ENCODE measurements around the gene BAIAP2.
A peak's percentile ranks its signal among the peaks of the same experiment; 100 is the strongest.

Gene BAIAP2, protein sequence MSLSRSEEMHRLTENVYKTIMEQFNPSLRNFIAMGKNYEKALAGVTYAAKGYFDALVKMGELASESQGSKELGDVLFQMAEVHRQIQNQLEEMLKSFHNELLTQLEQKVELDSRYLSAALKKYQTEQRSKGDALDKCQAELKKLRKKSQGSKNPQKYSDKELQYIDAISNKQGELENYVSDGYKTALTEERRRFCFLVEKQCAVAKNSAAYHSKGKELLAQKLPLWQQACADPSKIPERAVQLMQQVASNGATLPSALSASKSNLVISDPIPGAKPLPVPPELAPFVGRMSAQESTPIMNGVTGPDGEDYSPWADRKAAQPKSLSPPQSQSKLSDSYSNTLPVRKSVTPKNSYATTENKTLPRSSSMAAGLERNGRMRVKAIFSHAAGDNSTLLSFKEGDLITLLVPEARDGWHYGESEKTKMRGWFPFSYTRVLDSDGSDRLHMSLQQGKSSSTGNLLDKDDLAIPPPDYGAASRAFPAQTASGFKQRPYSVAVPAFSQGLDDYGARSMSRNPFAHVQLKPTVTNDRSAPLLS

GRCh38 chr17:81034779-81035520, at the start of gene BAIAP2:
BAIAP2 (plus strand) TSS chr17:81035151; CDS start chr17:81035255, 104 bp downstream.
- DNase-seq: peak; percentile 89

- DNase-seq: no peak
These were observed 48.9 kb upstream of the BAIAP2 start for GRCh38 chr17:80986046-80986445.

DNA sequence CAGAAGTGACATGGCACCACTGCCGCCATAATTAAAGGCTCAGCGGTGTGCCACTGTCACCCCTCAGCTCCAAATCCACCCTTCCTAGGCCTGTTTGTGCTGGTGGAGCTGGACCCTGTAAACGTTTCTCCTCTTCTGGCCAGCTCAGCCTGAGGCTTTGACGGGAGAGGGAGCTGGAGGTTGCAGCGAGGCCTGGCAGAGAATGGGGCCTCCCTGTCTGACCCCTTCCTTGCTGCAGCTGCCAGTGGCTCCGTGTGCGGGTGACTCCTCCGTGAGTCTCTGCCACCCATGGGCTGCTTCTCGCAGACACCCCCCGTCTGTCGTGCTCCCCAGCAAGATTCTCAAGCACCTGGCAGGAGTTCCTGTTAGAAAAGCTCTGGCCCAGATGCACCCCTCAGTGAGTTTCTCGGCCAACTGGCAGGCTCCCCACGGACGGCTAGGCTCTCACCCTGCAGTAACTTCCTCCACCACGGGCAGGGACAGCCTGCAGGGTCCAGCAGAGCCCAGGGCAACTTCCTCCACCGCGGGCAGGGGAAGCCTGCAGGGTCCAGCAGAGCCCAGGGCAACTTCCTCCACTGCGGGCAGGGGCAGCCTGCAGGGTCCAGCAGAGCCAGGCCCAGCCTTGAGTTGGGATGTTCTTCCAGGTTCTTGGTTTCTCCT, 48.0 kb upstream of the BAIAP2 start:
- no peak for DNase-seq

DNA sequence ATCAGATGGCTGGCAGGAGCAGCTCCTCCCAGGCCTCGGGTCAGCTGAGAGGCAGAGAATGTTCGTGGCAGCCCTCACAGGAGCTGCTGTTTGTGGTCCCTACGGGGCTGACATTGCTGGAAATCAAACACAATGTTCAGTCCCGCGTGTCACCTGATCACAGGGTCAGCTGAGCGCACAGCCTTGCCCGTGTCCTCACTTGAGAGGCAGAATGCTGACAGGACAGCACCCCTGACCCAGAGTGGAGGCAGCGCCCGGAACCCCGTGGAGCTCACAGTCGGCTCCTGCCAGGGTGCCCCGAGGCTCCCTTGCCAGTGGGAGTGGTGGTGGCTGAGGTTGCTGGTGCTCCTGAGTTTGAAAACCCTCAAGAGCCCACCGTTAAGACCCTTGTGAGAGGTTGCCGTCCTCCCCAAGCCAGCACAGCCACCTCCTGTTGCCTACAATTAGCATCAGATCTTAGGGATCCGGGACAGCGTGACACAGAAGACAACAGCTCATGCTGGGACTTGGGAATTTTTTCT, 47.0 kb upstream of the BAIAP2 start:
- no peak for DNase-seq

DNA sequence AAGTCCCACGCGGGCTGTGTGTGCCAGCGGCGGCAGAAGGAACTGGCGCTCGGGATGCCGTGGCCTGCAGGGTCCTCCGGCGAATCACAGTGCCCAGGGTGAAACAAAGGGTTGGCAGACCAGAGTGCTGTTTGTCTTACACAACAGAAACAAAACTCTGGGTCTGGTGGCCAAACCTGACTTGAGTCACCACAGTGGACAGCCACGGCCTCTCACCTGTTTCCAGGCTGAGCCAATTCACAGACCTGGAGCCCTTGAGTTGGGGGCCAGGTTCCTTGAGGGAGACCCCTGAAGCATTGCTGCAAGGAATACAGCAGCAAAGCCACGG, 45.4 kb upstream of the BAIAP2 start:
- no peak for DNase-seq

- DNase-seq: no peak
These were observed 43.9 kb upstream of the BAIAP2 start for GRCh38 chr17:80990921-80991644.

DNA sequence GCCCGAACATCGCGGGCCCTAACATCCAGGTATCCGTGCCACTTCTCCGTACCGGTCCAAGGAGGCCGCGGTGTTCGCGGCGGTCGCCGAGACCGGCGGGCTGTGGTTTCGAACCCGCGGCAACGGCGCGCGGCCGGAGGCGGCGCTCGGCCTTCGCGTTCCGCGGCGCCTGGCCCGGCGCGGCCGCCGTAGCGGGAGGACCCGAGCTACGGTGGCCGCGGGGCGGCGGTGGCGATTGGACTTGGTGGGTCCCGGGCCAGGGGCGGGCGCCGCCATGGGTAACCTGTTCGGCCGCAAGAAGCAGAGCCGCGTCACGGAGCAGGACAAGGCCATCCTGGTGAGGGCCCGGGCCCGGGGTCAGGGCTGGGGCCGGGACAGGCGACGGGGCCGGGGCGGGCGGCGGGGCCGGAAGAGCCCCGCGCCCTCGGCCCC, 43.3 kb upstream of the BAIAP2 start, which contains the start of gene CHMP6:
Gene CHMP6, plus strand, starts transcription at position 197 of the 432 bp plus-strand sequence. Its CDS starts 78 bp downstream, at position 275.
- DNase-seq: peak; percentile 73

- DNase-seq: no peak
These were observed 42.6 kb upstream of the BAIAP2 start for GRCh38 chr17:80992077-80992947.

DNA sequence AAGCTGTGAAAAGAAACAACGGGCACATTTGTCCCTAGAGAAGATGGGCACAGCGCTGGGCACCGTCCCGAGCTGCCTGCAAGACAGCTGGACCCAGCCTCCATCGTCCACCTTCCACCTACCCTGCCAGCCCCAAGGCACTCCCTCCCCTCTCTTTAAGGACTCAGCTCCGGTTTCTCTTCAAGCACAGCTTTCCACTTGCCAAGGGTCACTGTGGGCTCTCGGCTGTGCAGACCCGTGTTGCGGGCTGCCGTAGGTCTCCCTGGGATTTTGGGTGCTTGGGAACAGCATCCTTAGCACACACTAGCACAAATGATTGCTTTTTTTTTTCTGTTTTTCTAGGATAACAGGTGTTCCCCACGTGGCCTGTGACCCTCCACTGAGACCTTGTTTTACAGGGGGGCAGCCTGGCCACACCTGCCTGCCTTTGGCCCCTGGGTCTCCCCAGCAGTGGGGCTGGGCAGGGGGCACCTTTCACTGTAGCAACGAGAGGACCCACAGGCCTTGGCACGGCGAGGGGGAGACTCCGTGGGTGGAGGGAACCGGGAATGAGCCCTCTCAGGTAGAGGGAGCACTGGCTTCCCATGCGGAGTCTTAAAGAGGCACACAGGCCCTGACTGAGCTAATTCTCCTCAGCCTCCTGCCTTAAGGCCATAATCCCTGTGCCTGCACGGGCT, 41.9 kb upstream of the BAIAP2 start:
- no peak for DNase-seq

- no peak for DNase-seq
These were observed 39.8 kb upstream of the BAIAP2 start for GRCh38 chr17:80995131-80995530.

DNA sequence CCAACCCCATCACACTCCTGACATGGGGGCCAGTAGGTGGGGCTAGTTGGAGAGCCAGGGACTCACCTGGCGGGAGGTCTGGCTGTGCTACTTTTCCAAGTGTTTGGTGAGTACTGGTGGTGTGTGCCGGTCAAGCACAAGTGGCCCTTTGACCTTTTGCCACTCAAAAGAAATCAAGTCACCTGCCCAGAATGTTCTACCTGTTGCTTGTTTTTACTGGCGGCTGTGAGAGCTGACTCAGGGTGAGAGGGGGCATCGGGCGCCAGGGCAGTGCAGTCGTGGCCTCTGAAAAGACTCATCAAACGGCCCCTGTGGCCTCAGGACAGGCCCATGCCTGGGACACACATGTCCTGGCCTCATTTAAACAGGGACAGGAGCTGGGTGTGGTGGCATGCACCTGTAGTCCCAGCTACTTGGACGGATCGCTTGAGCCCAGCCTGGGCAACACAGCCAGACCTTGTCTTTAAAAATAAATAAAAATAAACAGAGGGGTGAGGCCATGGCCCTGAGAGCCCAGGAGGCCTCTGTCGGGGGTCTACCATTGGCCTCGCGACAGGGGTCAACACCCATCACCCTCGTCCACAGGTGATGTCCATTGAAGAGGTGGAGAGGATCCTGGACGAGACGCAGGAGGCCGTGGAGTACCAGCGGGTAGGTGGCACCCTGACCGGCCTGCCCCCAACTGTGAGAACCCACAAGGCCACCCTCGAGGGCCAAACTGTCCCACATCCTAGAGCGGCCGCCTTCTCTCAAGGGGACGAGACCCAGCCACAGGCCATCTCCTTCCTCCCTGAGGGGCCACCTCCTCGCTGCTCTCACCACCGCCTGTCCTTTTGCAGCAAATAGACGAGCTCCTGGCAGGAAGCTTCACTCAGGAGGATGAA, 38.3 kb upstream of the BAIAP2 start:
- DNase-seq: no peak

- no peak for DNase-seq
These were observed 37.4 kb upstream of the BAIAP2 start for GRCh38 chr17:80997424-80998117.

- no peak for DNase-seq
These were observed 36.7 kb upstream of the BAIAP2 start for GRCh38 chr17:80998118-80998747.

DNA sequence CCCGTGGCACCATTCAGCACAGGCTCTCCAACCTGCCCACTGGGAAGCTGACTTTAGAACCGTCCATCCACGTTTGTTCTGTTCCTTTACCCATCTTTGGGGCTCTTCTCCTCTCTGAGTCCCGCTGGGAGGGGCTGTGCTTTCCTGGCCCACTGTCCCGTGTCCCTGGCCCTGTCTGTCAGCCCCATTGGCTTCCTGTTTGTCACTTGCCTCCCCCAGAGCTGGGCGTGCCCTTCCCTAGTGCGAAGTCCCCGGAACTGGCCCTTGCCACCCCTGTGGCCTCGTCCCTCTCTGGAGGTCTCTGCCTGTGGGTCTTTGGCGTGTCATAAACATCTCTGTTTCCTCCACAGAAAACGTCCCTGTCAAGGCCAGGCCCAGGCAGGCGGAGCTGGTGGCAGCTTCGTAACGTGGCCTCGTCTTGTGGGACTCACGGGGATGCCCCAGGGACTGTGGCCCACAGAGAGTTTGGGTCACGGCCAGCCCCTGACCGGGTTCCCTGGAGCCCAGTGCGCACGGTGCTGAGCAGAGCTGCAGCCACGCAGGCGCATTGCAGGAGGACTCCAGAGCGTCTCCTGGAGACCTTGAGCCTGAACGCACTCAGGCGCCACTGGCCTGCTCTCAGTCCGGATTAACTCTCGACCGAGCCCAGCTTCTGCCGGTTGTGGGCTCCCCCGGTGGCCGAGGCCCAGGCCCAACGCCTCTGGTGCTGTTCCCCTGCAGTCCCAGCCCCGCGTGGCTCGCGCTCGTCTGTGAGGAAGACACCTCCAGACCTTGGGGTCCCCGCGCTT, 36.0 kb upstream of the BAIAP2 start:
- DNase-seq: no peak

- no peak for DNase-seq
These were observed 35.2 kb upstream of the BAIAP2 start for GRCh38 chr17:80999536-81000333.

DNA sequence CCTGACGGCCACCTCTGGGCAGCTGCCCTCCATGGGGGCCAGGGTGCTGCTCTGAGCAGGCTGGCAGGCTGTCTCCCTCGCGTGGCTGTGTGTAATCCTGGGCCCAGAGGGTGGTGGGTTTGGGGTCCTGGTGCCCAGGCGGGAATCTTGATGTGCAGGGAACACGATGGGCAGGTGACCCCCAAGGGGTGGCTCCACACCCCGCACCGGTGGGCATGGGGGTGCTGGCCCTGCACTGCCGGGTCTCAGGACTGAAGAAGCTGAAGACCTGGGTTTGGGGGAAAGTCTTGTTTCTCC, 34.7 kb upstream of the BAIAP2 start:
- no peak for DNase-seq
